Mammary epithelial cell (primary cell): ENCODE measurements around the gene ZSWIM7.

ENCODE experiments used
- EZH2 ChIP-seq: IDR thresholded peaks from 2 replicates; pipeline ENCODE4 v1.6.1; 2012; ENCODE audit warnings: low read length, inconsistent platforms, borderline replicate concordance
- TF ChIP-seq, protein P1 (sequence below), 2 donors: IDR thresholded peaks in 1 of 2; conservative IDR thresholded peaks in 1 of 2; 2 replicates each; pipeline ENCODE4 v1.5.1; 2011 to 2012; ENCODE audit warnings: inconsistent platforms in 2 of 2, low read length in 2 of 2, mild to moderate bottlenecking in 2 of 2, control low read depth in 1 of 2, low read depth in 1 of 2; ENCODE audit not compliant: insufficient read depth in 1 of 2; ENCODE audit errors: extremely low read depth in 1 of 2

DNA sequence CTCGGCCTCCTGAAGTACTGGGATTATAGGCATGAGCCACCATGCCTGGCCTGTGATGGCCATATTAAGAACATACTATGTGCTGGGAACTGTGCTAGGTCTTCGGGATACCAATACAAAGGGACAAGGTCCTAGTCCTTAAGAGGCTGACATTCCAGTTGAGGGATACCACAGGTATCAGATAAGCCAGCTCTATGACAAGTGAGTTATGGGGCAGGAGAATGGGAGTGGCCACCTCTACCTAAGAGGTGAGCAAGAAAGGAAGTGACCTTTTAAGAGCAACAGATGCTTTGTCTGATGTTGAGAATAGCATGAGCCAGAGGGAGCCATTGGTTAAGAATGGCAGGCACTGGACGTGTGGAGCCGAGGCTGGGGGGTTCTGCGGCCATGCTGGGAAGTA is 27.6 kb downstream of the ZSWIM7 start:
- TF ChIP-seq, protein P1, sequence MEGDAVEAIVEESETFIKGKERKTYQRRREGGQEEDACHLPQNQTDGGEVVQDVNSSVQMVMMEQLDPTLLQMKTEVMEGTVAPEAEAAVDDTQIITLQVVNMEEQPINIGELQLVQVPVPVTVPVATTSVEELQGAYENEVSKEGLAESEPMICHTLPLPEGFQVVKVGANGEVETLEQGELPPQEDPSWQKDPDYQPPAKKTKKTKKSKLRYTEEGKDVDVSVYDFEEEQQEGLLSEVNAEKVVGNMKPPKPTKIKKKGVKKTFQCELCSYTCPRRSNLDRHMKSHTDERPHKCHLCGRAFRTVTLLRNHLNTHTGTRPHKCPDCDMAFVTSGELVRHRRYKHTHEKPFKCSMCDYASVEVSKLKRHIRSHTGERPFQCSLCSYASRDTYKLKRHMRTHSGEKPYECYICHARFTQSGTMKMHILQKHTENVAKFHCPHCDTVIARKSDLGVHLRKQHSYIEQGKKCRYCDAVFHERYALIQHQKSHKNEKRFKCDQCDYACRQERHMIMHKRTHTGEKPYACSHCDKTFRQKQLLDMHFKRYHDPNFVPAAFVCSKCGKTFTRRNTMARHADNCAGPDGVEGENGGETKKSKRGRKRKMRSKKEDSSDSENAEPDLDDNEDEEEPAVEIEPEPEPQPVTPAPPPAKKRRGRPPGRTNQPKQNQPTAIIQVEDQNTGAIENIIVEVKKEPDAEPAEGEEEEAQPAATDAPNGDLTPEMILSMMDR (conservative IDR thresholded peaks at IDR 0.05 in 1 of 2, IDR thresholded peaks at IDR 0.05 in 1 of 2; ENCODE audit: extremely low read depth in 1 of 2, insufficient read depth in 1 of 2, low read depth in 1 of 2, low read length in 2 of 2), result no peak
- no peak for TF ChIP-seq EZH2
